SIG-M5 (cell line): ENCODE data around the gene ERICH2.

ENCODE experiments used
- DNase-seq: peaks from one replicate; lab custom pipeline; 2025; lab: John Stamatoyannopoulos, UW

The ERICH2 gene

GRCh38 chr2:170843656-170844055, 73.5 kb downstream of the ERICH2 start:
- DNase-seq, result no peak

GRCh38 chr2:170845343-170845742, 75.2 kb downstream of the ERICH2 start:
- DNase-seq, result no peak

GRCh38 chr2:170846314-170846713, 76.1 kb downstream of the ERICH2 start:
- DNase-seq, result no peak

- DNase-seq, result no peak
These were observed 77.5 kb downstream of the ERICH2 start for GRCh38 chr2:170847716-170848115.
